HEK293T (cell line): Measurements from ENCODE around the gene LIMCH1.

Experiments
- ARNT ChIP-seq: fragments of 450-650 bp; IDR thresholded peaks from 2 replicates; pipeline ENCODE4 v1.6.1; 2017; ENCODE audit warnings: mild to moderate bottlenecking
- FOXM1 ChIP-seq: fragments of 450-650 bp; IDR thresholded peaks from 2 replicates; pipeline ENCODE4 v1.6.1; 2017; ENCODE audit warnings: mild to moderate bottlenecking, borderline replicate concordance
- L3MBTL2 ChIP-seq: fragments of 450-650 bp; conservative IDR thresholded peaks from 2 replicates; pipeline ENCODE4 v1.6.1; 2016; ENCODE audit warnings: mild to moderate bottlenecking
- ZNF384 ChIP-seq: fragments of 450-650 bp; IDR thresholded peaks from 2 replicates; pipeline ENCODE4 v1.6.1; 2016

DNA sequence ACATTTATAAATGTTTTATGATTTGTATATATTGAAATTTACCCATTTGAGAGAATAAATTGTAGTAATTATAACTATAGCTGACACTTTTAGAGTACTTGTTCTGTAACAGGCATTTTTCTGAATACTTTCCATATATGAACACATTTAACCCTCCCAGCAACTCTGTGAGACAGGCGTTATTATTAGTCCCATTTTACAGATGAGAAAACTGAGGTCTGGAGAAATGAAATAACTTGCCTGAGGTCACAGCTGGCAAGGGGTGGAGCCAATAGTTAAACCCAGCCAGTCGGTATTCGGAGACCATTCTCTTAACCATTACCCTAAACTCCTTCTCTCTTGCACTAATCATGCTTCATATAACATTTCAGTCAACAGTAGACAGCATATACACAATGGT is 72.5 kb downstream of the LIMCH1 start:
- TF ChIP-seq L3MBTL2 (no peak), FOXM1 (no peak), ZNF384 (no peak), ARNT (no peak)
